A549 (cell line): ENCODE measurements around the gene MAML3.

Experiments used
- CEBPB ChIP-seq, 2 experiments: fragments of >200 bp in 1 of 2; sonication (Bioruptor Twin) in 1 of 2; formaldehyde crosslinking in 1 of 2; IDR thresholded peaks; 2 replicates each; pipeline ENCODE4 v1.6.1; 2012 to 2016
- EHMT2 ChIP-seq: fragments of 200-600 bp; sonication (generic); IDR thresholded peaks from 2 replicates; pipeline ENCODE4 v1.6.1; 2016; ENCODE audit warnings: antibody characterized with exemption, low read depth, mild to moderate bottlenecking, moderate library complexity
- EP300 ChIP-seq, 2 experiments: fragments of >200 bp; sonication (Bioruptor Twin); formaldehyde crosslinking; IDR thresholded peaks; 2 replicates in 1 of 2; 3 replicates in 1 of 2; pipeline ENCODE4 v1.6.1; 2016 to 2017
- MAFK ChIP-seq: fragments of 450-650 bp; IDR thresholded peaks from 2 replicates; pipeline ENCODE4 v1.6.1; 2014; ENCODE audit not compliant: partially characterized antibody
- POLR2A ChIP-seq: IDR thresholded peaks from 2 replicates; pipeline ENCODE4 v1.6.1; 2012; ENCODE audit warnings: mild to moderate bottlenecking, low read length
- ZFP36 ChIP-seq: fragments of 450-650 bp; IDR thresholded peaks from 2 replicates; pipeline ENCODE4 v1.6.1; 2014; ENCODE audit warnings: borderline replicate concordance; ENCODE audit not compliant: partially characterized antibody
- TF ChIP-seq, protein P1 (sequence below): fragments of >200 bp; sonication (Bioruptor Twin); formaldehyde crosslinking; IDR thresholded peaks from 3 replicates; pipeline ENCODE4 v1.5.1; 2016
- TF ChIP-seq, protein P2 (sequence below): IDR thresholded peaks from 2 replicates; pipeline ENCODE4 v1.6.1; 2012
- TF ChIP-seq, protein P3 (sequence below): fragments of 450-650 bp; IDR thresholded peaks from 2 replicates; pipeline ENCODE4 v1.6.1; 2014; ENCODE audit warnings: antibody characterized with exemption

DNA sequence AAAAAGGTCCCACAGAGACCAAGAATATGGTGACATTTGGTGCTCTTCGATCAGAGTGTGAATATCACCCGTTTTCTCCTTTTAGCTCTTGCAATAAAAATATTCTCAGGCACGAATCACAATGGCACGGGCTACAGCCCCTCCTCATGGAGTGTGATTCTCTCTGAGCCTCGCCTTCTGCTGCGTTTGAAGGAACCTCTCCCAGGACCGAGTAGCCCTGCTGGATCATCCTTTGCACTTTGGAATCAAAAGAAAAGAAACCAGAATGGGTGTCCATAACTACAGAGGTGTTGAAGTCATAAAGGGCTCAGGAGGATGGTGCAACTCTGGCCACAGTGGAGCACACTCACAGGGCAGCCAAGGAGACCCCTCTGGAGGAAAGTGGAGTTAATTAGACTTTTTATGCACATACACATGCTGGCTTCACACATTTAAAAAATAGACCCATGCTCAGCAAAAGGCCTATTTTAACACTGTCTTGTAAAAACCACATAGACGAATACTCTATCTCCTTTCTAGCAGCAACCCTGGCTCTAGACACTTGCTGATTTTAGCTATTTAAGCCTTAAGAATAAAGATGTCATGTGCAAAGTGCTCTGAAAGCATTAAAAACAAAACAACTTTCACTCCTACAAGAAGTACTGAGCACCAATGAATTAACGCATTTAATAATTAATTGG is 19.1 kb downstream of the MAML3 start:
- TF ChIP-seq MAFK (no peak), CEBPB (IDR thresholded peaks at IDR 0.05) (no peak), EP300 (IDR thresholded peaks at IDR 0.05) (no peak), POLR2A (no peak), ZFP36 (no peak), EHMT2 (no peak)
- TF ChIP-seq, protein P1, sequence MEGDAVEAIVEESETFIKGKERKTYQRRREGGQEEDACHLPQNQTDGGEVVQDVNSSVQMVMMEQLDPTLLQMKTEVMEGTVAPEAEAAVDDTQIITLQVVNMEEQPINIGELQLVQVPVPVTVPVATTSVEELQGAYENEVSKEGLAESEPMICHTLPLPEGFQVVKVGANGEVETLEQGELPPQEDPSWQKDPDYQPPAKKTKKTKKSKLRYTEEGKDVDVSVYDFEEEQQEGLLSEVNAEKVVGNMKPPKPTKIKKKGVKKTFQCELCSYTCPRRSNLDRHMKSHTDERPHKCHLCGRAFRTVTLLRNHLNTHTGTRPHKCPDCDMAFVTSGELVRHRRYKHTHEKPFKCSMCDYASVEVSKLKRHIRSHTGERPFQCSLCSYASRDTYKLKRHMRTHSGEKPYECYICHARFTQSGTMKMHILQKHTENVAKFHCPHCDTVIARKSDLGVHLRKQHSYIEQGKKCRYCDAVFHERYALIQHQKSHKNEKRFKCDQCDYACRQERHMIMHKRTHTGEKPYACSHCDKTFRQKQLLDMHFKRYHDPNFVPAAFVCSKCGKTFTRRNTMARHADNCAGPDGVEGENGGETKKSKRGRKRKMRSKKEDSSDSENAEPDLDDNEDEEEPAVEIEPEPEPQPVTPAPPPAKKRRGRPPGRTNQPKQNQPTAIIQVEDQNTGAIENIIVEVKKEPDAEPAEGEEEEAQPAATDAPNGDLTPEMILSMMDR: no peak
- TF ChIP-seq, protein P2, sequence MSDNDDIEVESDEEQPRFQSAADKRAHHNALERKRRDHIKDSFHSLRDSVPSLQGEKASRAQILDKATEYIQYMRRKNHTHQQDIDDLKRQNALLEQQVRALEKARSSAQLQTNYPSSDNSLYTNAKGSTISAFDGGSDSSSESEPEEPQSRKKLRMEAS: no peak
- TF ChIP-seq, protein P3, sequence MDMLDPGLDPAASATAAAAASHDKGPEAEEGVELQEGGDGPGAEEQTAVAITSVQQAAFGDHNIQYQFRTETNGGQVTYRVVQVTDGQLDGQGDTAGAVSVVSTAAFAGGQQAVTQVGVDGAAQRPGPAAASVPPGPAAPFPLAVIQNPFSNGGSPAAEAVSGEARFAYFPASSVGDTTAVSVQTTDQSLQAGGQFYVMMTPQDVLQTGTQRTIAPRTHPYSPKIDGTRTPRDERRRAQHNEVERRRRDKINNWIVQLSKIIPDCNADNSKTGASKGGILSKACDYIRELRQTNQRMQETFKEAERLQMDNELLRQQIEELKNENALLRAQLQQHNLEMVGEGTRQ: no peak
